RWPE1 (cell line): ENCODE data around the gene TSEN54.

Source experiments
- CTCF ChIA-PET: fragments of 350-600 bp; sonication (Branson Sonifier 250); formaldehyde crosslinking; extraction: SDS; loops from one replicate; lab custom pipeline; 2021; lab: Yijun Ruan, JAX
- POLR2A ChIA-PET: fragments of 400-600 bp; formaldehyde crosslinking; extraction: SDS; loops from one replicate; lab custom pipeline; 2020; ENCODE audit warnings: antibody characterized with exemption; ENCODE audit not compliant: low non-redundant PET; lab: Yijun Ruan, JAX
- DNase-seq: peaks from one replicate; pipeline ENCODE4 v3.0.0; 2012; ENCODE audit warnings: low spot score
- H3K27ac ChIP-seq: fragments of 450-650 bp; 2 replicates; pipeline ENCODE4 v1.5.1; 2017
- CTCF ChIP-seq: fragments of 450-650 bp; conservative IDR thresholded peaks from 2 replicates; pipeline ENCODE4 v1.5.1; 2017; ENCODE audit warnings: low read depth, mild to moderate bottlenecking

The TSEN54 gene

GRCh38 chr17:75511610-75512575 is 4.4 kb upstream of the TSEN54 start:
- POLR2A ChIA-PET: interaction anchor here (0.5 kb wide), 1 partner anchor 71 kb away, joined by 8 read pairs; no protein-coding TSS in a partner anchor
- CTCF ChIA-PET: interaction anchor here (3.0 kb wide), 1 partner anchor 8 kb away, joined by 13 read pairs; no protein-coding TSS in a partner anchor
- TF ChIP-seq CTCF: no peak
- DNase-seq: no peak
- peak overlapping the region; percentile 86 for H3K27ac ChIP-seq

- H3K27ac ChIP-seq: peak overlapping the region; percentile 86
- DNase-seq: no peak
- ChIA-PET CTCF (interaction anchor here (0.7 to 3.0 kb wide), 3 partner anchors 9 to 85 kb away, joined by 3 to 13 read pairs (median 4); no protein-coding TSS in a partner anchor), POLR2A (no interaction called here)
- TF ChIP-seq CTCF: no peak
Measured at GRCh38 chr17:75512926-75513640, 3.2 kb upstream of the TSEN54 start.

- CTCF ChIA-PET: interaction anchor here (0.5 to 3.0 kb wide), 5 partner anchors 10 to 149 kb away, joined by 3 to 13 read pairs (median 5); no protein-coding TSS in a partner anchor
- H3K27ac ChIP-seq: peak overlapping the region; percentile 86
- no peak for DNase-seq
- POLR2A ChIA-PET: no interaction called here
- TF ChIP-seq CTCF: no peak
Measured at GRCh38 chr17:75513641-75514000, 2.7 kb upstream of the TSEN54 start.

GRCh38 chr17:75514299-75514918 is 1.9 kb upstream of the TSEN54 start:
- ChIA-PET CTCF (interaction anchor here (0.5 to 3.0 kb wide), 5 partner anchors 11 to 150 kb away, joined by 4 to 13 read pairs (median 5); partner anchors contain the start of gene SMIM5), POLR2A (no interaction called here)
- peak overlapping the region; percentile 86 for H3K27ac ChIP-seq
- TF ChIP-seq CTCF: no peak
- peak; percentile 85 for DNase-seq

- DNase-seq: peak; percentile 21
- TF ChIP-seq CTCF: no peak
- CTCF ChIA-PET: interaction anchor here (0.6 to 3.0 kb wide), 3 partner anchors 11 to 119 kb away, joined by 4 to 13 read pairs (median 4); partner anchors contain the start of gene SMIM5
- H3K27ac ChIP-seq: peak overlapping the region; percentile 86
- POLR2A ChIA-PET: no interaction called here
Measured at GRCh38 chr17:75514919-75515495, 1.3 kb upstream of the TSEN54 start.
